Measurements from ENCODE around the gene VKORC1. TPM values are rescaled to one million over a fixed set of nuclear protein-coding genes. Genes with fewer than 3 reads are reported as not detected.
"Not testable (repeated sequence)": the region's sequence is repeated elsewhere in the genome, so short reads cannot be mapped to it uniquely, and the experiment has no call there.

Gene VKORC1
- total RNA-seq = 100 to 1,000 TPM in 2 of 4 donors, 10 to 100 TPM in 2; 85.6 to 128 (median 99.3) TPM

DNA sequence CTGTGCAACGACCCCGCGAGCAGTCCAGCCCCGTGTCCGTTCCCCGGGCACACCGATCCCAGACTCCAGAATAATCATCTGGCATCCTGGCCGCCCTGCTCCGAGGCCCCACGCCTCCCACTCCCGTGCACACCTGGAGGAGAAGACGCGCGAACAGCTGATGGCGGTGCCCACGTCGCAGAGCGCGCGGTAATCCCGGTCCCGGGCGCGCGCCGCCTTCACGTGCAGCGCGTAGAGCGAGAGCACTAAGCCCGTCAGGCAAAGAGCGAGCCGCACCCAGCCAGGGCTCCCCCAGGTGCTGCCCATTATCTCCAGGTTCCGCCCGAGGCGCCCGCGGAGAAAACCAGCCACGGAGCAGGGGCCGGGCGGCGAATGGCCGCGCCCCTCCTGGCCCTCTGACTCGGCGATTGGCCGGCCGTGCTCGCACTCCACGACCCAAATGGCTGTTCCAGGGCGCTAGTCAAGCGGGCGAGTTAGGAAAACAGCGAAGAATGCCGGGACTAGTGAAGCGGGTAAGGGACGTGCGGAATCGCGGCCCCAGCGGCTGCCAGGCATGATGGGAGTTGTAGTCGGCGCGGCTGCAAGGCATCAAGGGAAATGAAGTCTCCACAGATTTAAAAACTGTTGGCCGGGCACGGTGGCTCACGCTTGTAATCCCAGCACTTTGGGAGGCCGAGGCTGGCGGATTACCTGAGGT is at the start of gene VKORC1:
Gene VKORC1 (minus strand): TSS at position 374 of the 697 bp plus-strand sequence. CDS start 68 bp downstream, at position 306.
- no peak for TF ChIP-seq CTCF (IDR thresholded peaks at IDR 0.05)
- peak; percentile 97 for ATAC-seq (ENCODE audit: low FRiP score)
- DNase-seq (ENCODE audit: low spot score) = peak; percentile 75

DNA sequence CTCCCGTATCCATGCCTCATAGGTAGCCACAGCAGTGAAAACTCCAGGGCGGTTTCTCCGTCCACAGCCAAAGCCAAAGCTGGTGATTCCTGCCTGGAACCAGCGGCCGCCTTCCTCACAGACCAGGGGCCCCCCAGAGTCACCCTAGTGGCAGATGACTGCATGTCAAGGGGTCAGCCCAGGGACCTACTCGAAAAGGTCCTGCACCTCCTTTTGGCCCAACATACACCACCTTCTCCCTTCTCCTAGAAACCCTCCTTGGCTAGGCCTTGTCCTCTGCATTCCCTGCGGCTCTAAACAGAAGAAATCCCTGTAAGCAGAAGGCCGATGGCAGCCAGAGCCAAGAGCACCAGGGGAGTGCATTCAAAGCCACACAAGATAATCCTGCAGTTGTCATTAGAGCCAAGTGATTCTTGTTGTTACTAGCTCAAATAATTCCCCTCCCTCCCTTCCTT is 49.1 kb upstream of the VKORC1 start:
- no peak for TF ChIP-seq CTCF (IDR thresholded peaks at IDR 0.05)
- DNase-seq (ENCODE audit: low spot score) (no peak), ATAC-seq (ENCODE audit: low FRiP score) (no peak)

- no peak for TF ChIP-seq CTCF (IDR thresholded peaks at IDR 0.05)
- DNase-seq (ENCODE audit: low spot score) (no peak), ATAC-seq (ENCODE audit: low FRiP score) (no peak)
These were observed 48.6 kb upstream of the VKORC1 start for GRCh38 chr16:31143011-31143693.

GRCh38 chr16:31142109-31143010 is 47.8 kb upstream of the VKORC1 start:
- peak in 2 of 3 donors; percentile 98 to 99 for TF ChIP-seq CTCF (IDR thresholded peaks at IDR 0.05)
- DNase-seq (ENCODE audit: low spot score) (peak; percentile 93), ATAC-seq (ENCODE audit: low FRiP score) (peak; percentile 97)

DNA sequence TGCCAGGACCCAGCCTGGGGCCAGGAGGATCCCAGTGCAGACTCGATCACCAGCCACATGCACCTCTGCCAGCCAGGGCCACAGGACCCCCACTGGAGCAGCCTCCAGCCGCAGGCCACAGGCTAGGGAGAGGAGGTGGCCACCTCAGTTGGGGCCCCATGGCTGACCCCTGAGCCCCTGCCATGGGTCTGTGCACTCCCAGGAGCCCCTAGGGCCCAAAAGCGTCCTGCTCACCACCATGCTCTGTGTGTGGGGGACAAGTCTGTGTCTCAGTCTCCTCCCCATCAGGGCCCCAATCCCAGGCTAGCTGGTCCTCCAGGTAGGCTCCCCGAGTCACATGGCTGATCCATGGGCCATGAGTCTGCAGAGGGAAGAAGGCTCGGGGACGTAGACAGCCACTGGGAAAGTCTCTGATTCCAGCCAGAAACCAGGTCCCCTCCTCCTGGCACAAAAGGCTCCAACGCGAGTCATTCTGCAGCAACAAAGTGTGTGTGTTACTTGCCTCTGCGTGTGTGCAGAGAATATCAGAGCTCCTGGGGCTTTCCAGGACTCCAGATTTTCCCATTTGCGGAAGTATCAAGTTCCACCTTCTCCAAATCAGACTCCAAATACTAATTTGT is 47.0 kb upstream of the VKORC1 start:
- DNase-seq (ENCODE audit: low spot score) = no peak
- ATAC-seq (ENCODE audit: low FRiP score) = peak; percentile 5
- TF ChIP-seq CTCF (IDR thresholded peaks at IDR 0.05) = no peak

DNA sequence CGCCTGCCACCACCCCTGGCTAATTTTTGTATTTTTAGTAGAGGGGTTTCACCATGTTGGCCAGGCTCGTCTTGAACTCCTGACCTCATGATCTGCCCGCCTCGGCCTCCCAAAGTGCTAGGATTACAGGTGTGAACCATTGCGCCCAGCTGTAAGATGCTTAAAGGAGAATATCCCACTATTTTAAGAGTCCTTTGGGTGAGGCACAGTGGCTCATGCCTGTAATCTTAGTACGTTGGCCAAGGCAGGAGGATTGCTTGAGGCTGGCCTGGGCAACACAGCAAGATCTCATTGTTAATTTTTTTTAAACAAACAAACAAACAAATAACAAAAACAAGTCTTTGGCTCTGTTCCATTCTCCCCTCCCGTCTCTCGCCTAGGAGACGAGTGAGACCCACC is 46.5 kb upstream of the VKORC1 start:
- not testable (repeated sequence) for ATAC-seq (ENCODE audit: low FRiP score); DNase-seq (ENCODE audit: low spot score)

Measured in omental fat pad (tissue), 4 donors.